Liver (tissue), 9 donors: ENCODE results near the gene PRM2. TPM values are rescaled to one million over a fixed set of nuclear protein-coding genes. Genes with fewer than 3 reads are reported as not detected.

Source experiments
- DNase-seq: peaks from one replicate; pipeline ENCODE4 v3.0.0-alpha.2; 2017; ENCODE audit warnings: low spot score
- H3K27ac ChIP-seq, 2 donors: one replicate each; pipeline ENCODE4 v1.7.0; 2013; ENCODE audit warnings: inconsistent platforms in 2 of 2, low read length in 2 of 2, control low read depth in 1 of 2, low read depth in 1 of 2, mild to moderate bottlenecking in 1 of 2
- H3K27me3 ChIP-seq, 4 donors: one replicate each; pipeline versions ENCODE4 v1.6.1 to v1.7.0; 2013; ENCODE audit warnings: low read length in 3 of 4, inconsistent platforms in 1 of 4, mild to moderate bottlenecking in 1 of 4, moderate library complexity in 1 of 4; ENCODE audit not compliant: control insufficient read depth in 4 of 4, insufficient read depth in 4 of 4
- H3K36me3 ChIP-seq, 4 donors: one replicate each; pipeline versions ENCODE4 v1.6.1 to v1.7.0; 2013; ENCODE audit warnings: low read length in 3 of 4, mild to moderate bottlenecking in 3 of 4, low read depth in 1 of 4, moderate library complexity in 1 of 4; ENCODE audit not compliant: control insufficient read depth in 4 of 4, insufficient read depth in 3 of 4
- H3K4me1 ChIP-seq, 4 donors: one replicate each; pipeline versions ENCODE4 v1.6.1 to v1.7.0; 2013; ENCODE audit warnings: low read length in 3 of 4, mild to moderate bottlenecking in 3 of 4, moderate library complexity in 1 of 4; ENCODE audit not compliant: control insufficient read depth in 4 of 4, insufficient read depth in 4 of 4
- H3K4me3 ChIP-seq, 3 donors: one replicate each; pipeline versions ENCODE4 v1.6.1 to v1.7.0; 2013; ENCODE audit warnings: low read length in 3 of 3, control low read depth in 1 of 3, low read depth in 1 of 3, mild to moderate bottlenecking in 1 of 3
- H3K9ac ChIP-seq, 2 donors: one replicate each; pipeline ENCODE4 v1.7.0; 2013; ENCODE audit warnings: low read length in 2 of 2, mild to moderate bottlenecking in 2 of 2, moderate library complexity in 2 of 2, control low read depth in 1 of 2, low read depth in 1 of 2
- H3K9me3 ChIP-seq, 4 donors: one replicate each; pipeline versions ENCODE4 v1.6.1 to v1.7.0; 2013; ENCODE audit warnings: low read length in 3 of 4; ENCODE audit not compliant: control insufficient read depth in 4 of 4
- CTCF ChIP-seq: fragments of 150-350 bp; IDR thresholded peaks from 2 replicates; pipeline ENCODE4 v1.5.1; 2017; ENCODE audit warnings: improper control_type of control experiment, low read depth, low read length; ENCODE audit not compliant: missing input control
- EGR1 ChIP-seq, 2 donors: IDR thresholded peaks; 2 replicates each; pipeline ENCODE4 v1.6.1; 2016 to 2018; ENCODE audit warnings: antibody characterized with exemption in 2 of 2, low read depth in 2 of 2
- FOXA1 ChIP-seq: IDR thresholded peaks from 2 replicates; pipeline ENCODE4 v1.6.1; 2016; ENCODE audit warnings: antibody characterized with exemption
- HNF4G ChIP-seq: IDR thresholded peaks from 2 replicates; pipeline ENCODE4 v1.6.1; 2016; ENCODE audit warnings: antibody characterized with exemption
- NR2F2 ChIP-seq: IDR thresholded peaks from 2 replicates; pipeline ENCODE4 v1.6.1; 2016; ENCODE audit warnings: antibody characterized with exemption
- RAD21 ChIP-seq, 2 donors: IDR thresholded peaks; 2 replicates each; pipeline ENCODE4 v1.6.1; 2016; ENCODE audit warnings: antibody characterized with exemption in 2 of 2, mild to moderate bottlenecking in 2 of 2
- REST ChIP-seq: IDR thresholded peaks from 2 replicates; pipeline ENCODE4 v1.6.1; 2016; ENCODE audit warnings: antibody characterized with exemption, mild to moderate bottlenecking
- RXRA ChIP-seq, 2 donors: IDR thresholded peaks; 2 replicates each; pipeline ENCODE4 v1.6.1; 2017 to 2018; ENCODE audit warnings: antibody characterized with exemption in 2 of 2, mild to moderate bottlenecking in 1 of 2
- TAF1 ChIP-seq: conservative IDR thresholded peaks from 2 replicates; pipeline ENCODE4 v1.6.1; 2016; ENCODE audit warnings: antibody characterized with exemption, mild to moderate bottlenecking
- YY1 ChIP-seq: IDR thresholded peaks from 2 replicates; pipeline ENCODE4 v1.6.1; 2016; ENCODE audit warnings: antibody characterized with exemption, mild to moderate bottlenecking
- ZBTB33 ChIP-seq: IDR thresholded peaks from 2 replicates; pipeline ENCODE4 v1.6.1; 2016; ENCODE audit warnings: antibody characterized with exemption
- WGBS: extraction: QIAGEN DNeasy Blood & Tissue Kit; methylation state at CpG from one replicate; pipeline ENCODE4 v1.1.7; 2013; 5-methylcytosine and 5-hydroxymethylcytosine counted together
- polyA plus RNA-seq, 2 donors: library from polyadenylated mRNA; stranded (reverse) in 1 of 2; unstranded in 1 of 2; fragments of 200-250 nt in 1 of 2; fragments of >200 nt in 1 of 2; fragmentation: Nextera tagmentation in 1 of 2; extraction: Ambion mirVana in 1 of 2; gene quantifications; one replicate each; pipeline versions ENCODE4 v1.2.1 to v1.2.3, GENCODE V29; 2013 to 2015
- total RNA-seq, 2 donors: library from RNA; depleted of rRNA; stranded (reverse); fragments of >200 nt; gene quantifications; one replicate each; pipeline ENCODE4 v1.2.3, GENCODE V29; 2014
- donor health status: healthy.
- donor health status: healthy.
- donor health status: healthy.
- donor health status: healthy.
- donor health status: healthy.

The PRM2 gene
- total and polyA plus RNA-seq, 4 donors = not detected

- DNase-seq = no peak
- Histone ChIP-seq H3K9ac (no peak within 1 kb of the TSS), H3K4me3 (no peak within 1 kb of the TSS), H3K36me3 (no peaks in the 10 kb centered on the region), H3K27ac (no peak within 1 kb of the TSS), H3K4me1 (no peaks in the 10 kb centered on the region), H3K27me3 (no peaks in the 10 kb centered on the region), H3K9me3 (no peaks in the 10 kb centered on the region)
- TF ChIP-seq TAF1 (no peak), HNF4G (no peak), FOXA1 (no peak), ZBTB33 (no peak), RAD21 (IDR thresholded peaks at IDR 0.05) (no peak), CTCF (no peak), REST (no peak), YY1 (no peak)
- WGBS = 89% methylated on average over 30 of the region's 30 CpGs
Measured at GRCh38 chr16:11272921-11273720, 3.2 kb downstream of the PRM2 start, which contains the start of gene PRM3. Gene PRM3, minus strand, starts transcription at chr16:11273629. Its CDS starts 34 bp downstream, at chr16:11273595.

- Histone ChIP-seq H3K9me3 (no peaks in the 10 kb centered on the region), H3K27ac (no peak overlapping the region), H3K36me3 (no peaks in the 10 kb centered on the region), H3K4me3 (no peak overlapping the region), H3K9ac (no peak overlapping the region), H3K4me1 (no peaks in the 10 kb centered on the region), H3K27me3 (no peaks in the 10 kb centered on the region)
- WGBS = 88% methylated on average over 6 of the region's 6 CpGs
- no peak for DNase-seq
- TF ChIP-seq HNF4G (no peak), TAF1 (no peak), RXRA (IDR thresholded peaks at IDR 0.05) (no peak), EGR1 (IDR thresholded peaks at IDR 0.05; ENCODE audit: low read depth in 2 of 2) (no peak), NR2F2 (no peak), ZBTB33 (no peak)
Measured at GRCh38 chr16:11272484-11272883, 3.8 kb downstream of the PRM2 start.
